ENCODE measurements around the gene SPACA6. TPM values are rescaled to one million over a fixed set of nuclear protein-coding genes. Genes with fewer than 3 reads are reported as not detected.
"Not testable (repeated sequence)": the region's sequence is repeated elsewhere in the genome, so short reads cannot be mapped to it uniquely, and the experiment has no call there.

SPACA6 gene
- polyA plus RNA-seq, 3 donors from 2014 or later: 2.3 to 2.4 TPM; not detected in 1

- not testable (repeated sequence) for H3K27me3 Mint-ChIP-seq (ENCODE audit: low read depth in 3 of 3); DNase-seq; H3K36me3 Mint-ChIP-seq
- Mint-ChIP-seq H3K4me3 (peak overlapping the region in 2 of 5 donors; percentile 11 to 69), H3K27ac (peak overlapping the region in 2 of 6 donors; percentile 50 to 76), H3K9me3 (peaks cover 0 to 14% (median 5%) of the 10 kb centered on the region in 6 donors), H3K4me1 (peaks cover 17% of the 10 kb centered on the region in 2 donors)
Observed at GRCh38 chr19:51675911-51676565, 17.1 kb upstream of the SPACA6 start.

- Mint-ChIP-seq H3K27ac (peak overlapping the region in 4 of 6 donors; percentile 31 to 76 (median 52)), H3K4me3 (peak overlapping the region in 4 of 5 donors; percentile 11 to 69 (median 58)), H3K27me3 (ENCODE audit: low read depth in 3 of 3) (peaks cover 8 to 10% (median 8%) of the 10 kb centered on the region in 3 donors), H3K9me3 (peaks cover 0 to 14% (median 5%) of the 10 kb centered on the region in 6 donors), H3K4me1 (peaks cover 17% of the 10 kb centered on the region in 2 donors), H3K36me3 (no peaks in the 10 kb centered on the region)
- DNase-seq: peak; percentile 17 to 43 (median 40)
Observed at GRCh38 chr19:51676566-51677083, 16.5 kb upstream of the SPACA6 start.

DNA sequence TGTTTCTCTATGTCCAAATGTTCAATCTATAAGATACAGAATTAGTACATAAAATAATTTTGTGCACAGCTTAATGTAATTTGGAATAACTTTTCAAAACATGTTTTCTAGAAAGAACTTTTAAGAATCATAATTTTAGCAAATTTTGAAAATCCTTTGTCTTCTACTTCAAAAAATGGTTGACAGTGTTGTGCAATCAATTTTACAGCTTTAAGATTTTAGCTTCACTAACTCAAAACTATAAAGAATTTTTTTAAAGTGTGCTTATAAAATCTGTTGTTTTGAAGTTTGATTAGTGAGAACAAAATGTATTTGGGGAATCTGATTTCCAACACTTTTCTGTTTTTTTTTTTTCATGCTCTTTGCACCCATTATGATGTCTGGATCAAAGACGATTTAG lies 12.7 kb upstream of the SPACA6 start:
- H3K36me3 Mint-ChIP-seq: no peaks in the 10 kb centered on the region
- H3K4me1 Mint-ChIP-seq: peaks cover 17% of the 10 kb centered on the region in 2 donors
- peaks cover 0 to 11% (median 7%) of the 10 kb centered on the region in 6 donors for H3K9me3 Mint-ChIP-seq
- H3K4me3 Mint-ChIP-seq: no peak overlapping the region
- H3K27ac Mint-ChIP-seq: no peak overlapping the region
- DNase-seq: no peak
- peaks cover 8 to 11% (median 11%) of the 10 kb centered on the region in 3 donors for H3K27me3 Mint-ChIP-seq (ENCODE audit: low read depth in 3 of 3)

DNA sequence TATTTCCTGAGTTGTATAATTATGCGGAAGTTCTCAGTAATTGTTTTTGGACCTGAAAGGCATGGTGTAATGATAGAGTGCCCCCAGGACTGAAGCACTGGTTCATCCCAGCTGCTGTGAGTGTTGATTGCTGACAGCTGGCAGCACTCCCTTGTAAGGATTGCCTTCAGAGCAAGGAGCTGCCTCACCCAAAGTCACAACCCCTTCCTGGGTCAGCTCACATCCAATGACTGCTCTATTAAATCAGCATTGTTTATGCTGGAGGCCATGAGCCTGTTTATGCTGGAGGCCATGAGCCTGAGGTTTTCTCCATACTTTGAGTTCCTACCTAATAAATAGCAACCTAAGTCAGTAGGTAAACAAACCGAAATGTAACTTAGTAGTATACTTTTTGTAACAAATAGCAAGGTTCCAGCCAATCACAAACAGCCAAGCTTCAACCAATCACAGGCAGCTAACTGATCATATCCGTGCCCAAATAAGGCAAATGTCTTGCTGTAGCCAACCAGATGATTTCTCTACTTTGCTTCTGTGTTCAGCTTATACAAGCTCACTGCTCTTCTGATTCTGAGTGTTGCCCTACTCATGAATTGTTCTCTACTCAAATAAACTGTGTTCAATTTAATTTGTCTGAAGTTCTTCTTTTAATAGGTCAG lies 11.7 kb upstream of the SPACA6 start:
- peaks cover 0 to 7% (median 5%) of the 10 kb centered on the region in 6 donors for H3K9me3 Mint-ChIP-seq
- H3K4me3 Mint-ChIP-seq: no peak overlapping the region
- H3K4me1 Mint-ChIP-seq: peaks cover 10 to 14% of the 10 kb centered on the region in 2 donors
- no peak overlapping the region for H3K27ac Mint-ChIP-seq
- H3K36me3 Mint-ChIP-seq: no peaks in the 10 kb centered on the region
- H3K27me3 Mint-ChIP-seq (ENCODE audit: low read depth in 3 of 3): peaks cover 7 to 16% (median 10%) of the 10 kb centered on the region in 3 donors
- no peak for DNase-seq

DNA sequence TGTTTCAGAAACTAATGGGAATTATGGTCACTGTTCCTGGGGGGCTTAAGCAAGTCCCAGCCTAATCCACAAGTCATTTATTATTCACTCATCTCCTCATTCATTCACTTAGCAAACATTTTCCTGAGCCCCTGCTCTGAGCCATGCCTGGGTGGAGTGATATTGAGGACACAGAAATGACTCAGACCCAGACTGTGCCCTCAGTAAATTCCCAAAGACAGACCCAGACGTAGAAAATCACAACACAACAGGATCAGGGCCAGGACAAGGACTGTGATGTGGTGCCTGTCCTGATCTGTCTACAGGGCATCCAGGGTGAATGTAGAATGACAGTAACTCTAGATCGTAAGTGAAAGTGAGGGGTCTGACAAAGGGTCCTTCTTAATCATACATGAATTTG lies 7.0 kb upstream of the SPACA6 start:
- Mint-ChIP-seq H3K4me3 (no peak overlapping the region), H3K9me3 (peaks cover 0 to 7% (median under 1%) of the 10 kb centered on the region in 6 donors), H3K4me1 (peaks cover 7 to 12% of the 10 kb centered on the region in 2 donors), H3K27me3 (ENCODE audit: low read depth in 3 of 3) (peaks cover 13 to 36% (median 19%) of the 10 kb centered on the region in 3 donors), H3K27ac (no peak overlapping the region), H3K36me3 (peaks cover 3 to 4% (median 4%) of the 10 kb centered on the region in 3 donors)
- DNase-seq: no peak

GRCh38 chr19:51687791-51688670 lies 5.1 kb upstream of the SPACA6 start:
- DNase-seq: no peak
- peak overlapping the region; percentile 3 to 79 (median 63) for H3K4me3 Mint-ChIP-seq
- H3K4me1 Mint-ChIP-seq: peaks cover 7 to 15% of the 10 kb centered on the region in 2 donors
- H3K36me3 Mint-ChIP-seq: peaks cover 4 to 7% (median 4%) of the 10 kb centered on the region in 3 donors
- H3K27ac Mint-ChIP-seq: no peak overlapping the region
- peaks cover 0 to 7% (median under 1%) of the 10 kb centered on the region in 6 donors for H3K9me3 Mint-ChIP-seq
- H3K27me3 Mint-ChIP-seq (ENCODE audit: low read depth in 3 of 3): peaks cover 14 to 36% (median 23%) of the 10 kb centered on the region in 3 donors

DNA sequence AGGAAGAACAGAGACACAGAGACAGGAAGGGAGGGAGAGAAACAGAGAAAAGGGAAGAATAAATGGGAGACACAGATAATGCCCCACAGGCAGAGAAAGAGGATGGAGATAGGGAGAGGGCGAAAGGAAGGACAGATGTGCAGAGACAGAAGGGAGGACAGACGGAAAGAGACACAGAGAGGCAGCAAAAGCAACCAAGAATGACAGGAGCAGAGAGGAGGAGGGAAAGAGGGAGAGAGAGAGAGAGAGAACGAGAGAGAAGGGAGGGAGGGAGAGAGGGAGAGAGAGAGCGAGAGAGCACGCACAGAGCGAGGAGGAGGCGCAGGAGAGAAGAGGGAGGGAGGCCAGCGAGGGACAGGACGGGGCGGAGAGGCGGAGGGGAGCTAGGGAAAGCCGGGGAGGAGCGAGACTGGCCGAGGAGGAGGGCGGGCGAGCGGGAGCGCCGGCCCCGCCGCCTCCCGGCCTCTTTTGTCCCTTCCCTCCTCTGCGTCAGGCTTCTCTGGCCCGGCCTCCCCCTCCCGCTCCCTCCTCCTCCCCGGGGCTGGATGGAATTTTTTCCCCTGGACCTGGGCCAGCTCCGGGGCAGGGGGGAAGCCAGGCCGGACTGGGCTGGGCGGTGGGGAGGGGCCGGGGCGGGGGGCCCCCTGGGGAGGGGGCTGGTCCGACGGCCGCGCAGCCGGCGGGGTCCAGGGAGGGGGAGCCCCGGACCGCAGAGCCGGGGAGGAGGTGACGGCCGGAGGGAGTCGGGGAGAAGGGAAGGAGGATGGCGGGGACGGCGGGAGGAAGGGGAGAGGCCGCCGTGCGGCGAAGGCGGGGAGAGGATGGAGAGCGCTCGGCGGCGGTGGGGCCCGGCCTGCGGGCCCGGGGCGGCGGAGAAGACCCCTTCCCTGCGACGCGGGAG lies 4.2 kb upstream of the SPACA6 start:
- peaks cover 4 to 8% (median 4%) of the 10 kb centered on the region in 3 donors for H3K36me3 Mint-ChIP-seq
- peaks cover 0 to 7% (median under 1%) of the 10 kb centered on the region in 6 donors for H3K9me3 Mint-ChIP-seq
- peaks cover 7 to 15% of the 10 kb centered on the region in 2 donors for H3K4me1 Mint-ChIP-seq
- H3K4me3 Mint-ChIP-seq: peak overlapping the region; percentile 3 to 79 (median 63)
- peaks cover 14 to 36% (median 23%) of the 10 kb centered on the region in 3 donors for H3K27me3 Mint-ChIP-seq (ENCODE audit: low read depth in 3 of 3)
- H3K27ac Mint-ChIP-seq: peak overlapping the region in 2 of 6 donors; percentile 26 to 31
- no peak for DNase-seq

DNA sequence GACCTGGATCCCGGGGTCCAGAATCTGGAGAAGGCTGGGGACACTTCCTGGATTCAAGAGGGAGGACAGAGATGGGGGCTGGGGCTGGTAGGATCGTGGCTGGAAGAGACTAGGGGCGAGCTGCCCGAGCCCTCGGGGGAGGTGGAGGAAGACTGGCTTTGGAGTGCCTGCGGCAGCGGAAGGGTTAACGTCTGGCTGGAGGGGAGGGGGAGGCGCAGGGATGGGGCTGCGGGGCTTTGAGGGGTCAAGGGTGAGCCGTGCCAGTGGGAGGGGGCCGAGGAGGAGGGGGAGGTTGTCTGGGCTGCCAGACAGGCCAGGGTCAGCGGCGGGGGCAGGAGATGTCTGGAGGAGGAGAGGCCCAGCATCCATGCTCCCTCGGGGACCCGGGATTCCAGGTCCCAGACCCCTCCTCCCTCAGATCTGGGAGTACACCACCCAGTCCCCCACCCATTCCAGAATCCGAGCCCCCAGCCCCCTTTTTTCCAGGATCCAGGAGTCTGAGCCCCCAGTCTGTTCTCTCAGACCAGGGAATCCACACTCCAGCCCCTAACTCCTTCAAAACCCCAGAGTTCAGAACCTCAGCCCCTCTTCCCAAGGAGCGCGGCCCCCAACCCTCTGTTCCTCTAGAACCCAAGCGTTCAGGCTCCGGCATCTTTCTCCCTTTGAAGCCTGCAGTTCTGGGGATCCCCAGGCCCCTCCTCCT lies 3.2 kb upstream of the SPACA6 start:
- H3K27ac Mint-ChIP-seq: no peak overlapping the region
- no peak for DNase-seq
- H3K36me3 Mint-ChIP-seq: peaks cover 4 to 8% (median 4%) of the 10 kb centered on the region in 3 donors
- peaks cover 18 to 37% (median 23%) of the 10 kb centered on the region in 3 donors for H3K27me3 Mint-ChIP-seq (ENCODE audit: low read depth in 3 of 3)
- H3K9me3 Mint-ChIP-seq: peaks cover 0 to 3% (median under 1%) of the 10 kb centered on the region in 6 donors
- peaks cover 7 to 15% of the 10 kb centered on the region in 2 donors for H3K4me1 Mint-ChIP-seq
- H3K4me3 Mint-ChIP-seq: peak overlapping the region in 3 of 5 donors; percentile 25 to 60 (median 56)

GRCh38 chr19:51690454-51691073 lies 2.6 kb upstream of the SPACA6 start:
- Mint-ChIP-seq H3K4me3 (peak overlapping the region in 3 of 5 donors; percentile 25 to 60 (median 47)), H3K27ac (no peak overlapping the region)

DNA sequence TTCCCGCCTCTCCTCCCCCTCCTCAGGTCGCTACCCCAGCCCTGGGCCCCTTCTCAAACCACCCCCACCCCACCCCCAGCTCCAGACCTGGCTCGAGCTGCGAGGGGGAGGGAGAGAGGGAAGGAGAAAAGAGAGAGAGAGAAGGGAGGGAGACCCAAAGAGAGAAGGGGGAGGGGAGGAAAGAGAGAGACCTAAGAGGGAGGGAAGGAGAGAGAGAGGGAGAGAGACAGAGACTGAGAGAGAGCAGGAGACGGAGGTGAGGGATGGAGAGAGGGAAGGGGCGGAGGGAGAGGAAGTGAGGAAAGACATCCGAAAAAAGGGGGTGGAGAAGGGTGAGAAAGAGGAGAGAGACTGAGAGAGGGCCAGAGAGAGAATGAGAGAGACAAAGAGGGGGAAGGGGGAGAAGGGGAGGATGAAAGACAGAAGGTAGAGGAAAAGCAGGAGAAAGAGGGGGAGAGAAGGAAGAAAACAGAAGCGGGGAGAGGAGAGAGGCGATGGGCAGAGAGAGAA lies 2.0 kb upstream of the SPACA6 start:
- peaks cover 4 to 8% (median 4%) of the 10 kb centered on the region in 3 donors for H3K36me3 Mint-ChIP-seq
- no peak overlapping the region for H3K4me3 Mint-ChIP-seq
- peaks cover 18 to 37% (median 23%) of the 10 kb centered on the region in 3 donors for H3K27me3 Mint-ChIP-seq (ENCODE audit: low read depth in 3 of 3)
- no peak for DNase-seq
- H3K27ac Mint-ChIP-seq: no peak overlapping the region
- peaks cover 0 to 2% (median 0%) of the 10 kb centered on the region in 6 donors for H3K9me3 Mint-ChIP-seq
- H3K4me1 Mint-ChIP-seq: peaks cover 7 to 15% of the 10 kb centered on the region in 2 donors

More at GRCh38 chr19:51690454-51691073, 2.6 kb upstream of the SPACA6 start:
- H3K36me3 Mint-ChIP-seq: peaks cover 4 to 8% (median 4%) of the 10 kb centered on the region in 3 donors
- peaks cover 0 to 2% (median 0%) of the 10 kb centered on the region in 6 donors for H3K9me3 Mint-ChIP-seq
- DNase-seq: peak in 2 of 3 donors; percentile 3 to 18
- peaks cover 18 to 37% (median 21%) of the 10 kb centered on the region in 3 donors for H3K27me3 Mint-ChIP-seq (ENCODE audit: low read depth in 3 of 3)
- H3K4me1 Mint-ChIP-seq: peaks cover 7 to 15% of the 10 kb centered on the region in 2 donors

Measured in immature natural killer cell (primary cell).